ENCODE data around the gene ZFP62. TPM values are rescaled to one million over a fixed set of nuclear protein-coding genes. Genes with fewer than 3 reads are reported as not detected.

The ZFP62 gene
- total and polyA plus RNA-seq, 7 donors: 12.9 to 34.6 (median 22.2) TPM

- 81 to 92% methylated on average over 11 of the region's 11 CpGs for WGBS, 2 donors
- H3K9me3 ChIP-seq: no peaks in the 10 kb centered on the region
- H3K4me3 ChIP-seq: no peak overlapping the region
- peaks cover 0 to 30% (median under 1%) of the 10 kb centered on the region in 4 donors for H3K36me3 ChIP-seq
- H3K27ac ChIP-seq: peak overlapping the region in 2 of 4 donors; percentile 1 to 13
- no peak for DNase-seq
- no peaks in the 10 kb centered on the region for H3K27me3 ChIP-seq
- no peak for TF ChIP-seq CTCF (IDR thresholded peaks at IDR 0.05)
- intact Hi-C loops (cut with DNase I): no loop called here
- peaks cover 0 to 77% (median 65%) of the 10 kb centered on the region in 4 donors for H3K4me1 ChIP-seq
Observed at GRCh38 chr5:180798193-180798592, 62.9 kb downstream of the ZFP62 start.

Small RNA genes within 50 kb of the gene (small RNA-seq; reads per million reads assigned to genes)
- 0 reads per million in 3 donors for gene RF00019

Other genes starting within 250 kb of the ZFP62 start
- gene FLT4, start 211.7 kb downstream of the ZFP62 start, total RNA-seq: 10 to 100 TPM in 1 of 4 donors, 1 to 10 TPM in 3; 5.3 to 16.9 (median 8.6) TPM
- gene FLT4, start 211.7 kb downstream of the ZFP62 start, polyA plus RNA-seq: 1 to 10 TPM in 1 of 3 donors, under 1 TPM in 2; 0.23 to 6.2 (median 0.60) TPM
- not detected for gene OR2Y1, start 121.2 kb downstream of the ZFP62 start, total RNA-seq
- gene OR2Y1, start 121.2 kb downstream of the ZFP62 start, polyA plus RNA-seq: not detected
- 100 to 1,000 TPM in 3 of 4 donors, 10 to 100 TPM in 1; 94.5 to 149 (median 121) TPM for gene MGAT1, start 58.5 kb downstream of the ZFP62 start, total RNA-seq
- gene MGAT1, start 58.5 kb downstream of the ZFP62 start, polyA plus RNA-seq: 100 to 1,000 TPM in 1 of 3 donors, 10 to 100 TPM in 2; 41.4 to 134 (median 71.2) TPM
- under 1 TPM in 2 of 4 donors, not detected in 2; 0.27 to 0.71 TPM for gene BTNL8, start 37.9 kb upstream of the ZFP62 start, total RNA-seq
- gene BTNL8, start 37.9 kb upstream of the ZFP62 start, polyA plus RNA-seq: 10 to 100 TPM; 15.6 to 32.2 (median 16.0) TPM
- under 1 TPM in 1 of 4 donors, not detected in 3; 0.36 TPM for gene BTNL3, start 127.6 kb upstream of the ZFP62 start, total RNA-seq
- gene BTNL3, start 127.6 kb upstream of the ZFP62 start, polyA plus RNA-seq: 10 to 100 TPM; 18.0 to 25.6 (median 18.3) TPM
- 10 to 100 TPM in 1 of 4 donors, 1 to 10 TPM in 3; 4.2 to 34.9 (median 7.1) TPM for gene BTNL9, start 179.0 kb upstream of the ZFP62 start, total RNA-seq
- 1 to 10 TPM in 2 of 3 donors, under 1 TPM in 1; 0.46 to 5.0 (median 1.8) TPM for gene BTNL9, start 179.0 kb upstream of the ZFP62 start, polyA plus RNA-seq

Measured in sigmoid colon (tissue), 7 donors.